Ovary (tissue), 3 donors: Measurements from ENCODE around the gene TP73.

Source experiments
- EP300 ChIP-seq: sonication (generic); formaldehyde crosslinking; IDR thresholded peaks from one replicate; pipeline ENCODE4 v1.6.1; 2017; ENCODE audit warnings: antibody characterized with exemption
- TF ChIP-seq, protein P1 (sequence below), 3 donors: fragments of 450-650 bp in 2 of 3; fragments of 200-600 bp in 1 of 3; IDR thresholded peaks; one replicate each; pipeline versions ENCODE4 v1.5.1 to v1.8.0; 2016 to 2022; ENCODE audit warnings: antibody characterized with exemption in 3 of 3, mild to moderate bottlenecking in 1 of 3
- donor health status: DM: no; HTN: no; CAD: no.

DNA sequence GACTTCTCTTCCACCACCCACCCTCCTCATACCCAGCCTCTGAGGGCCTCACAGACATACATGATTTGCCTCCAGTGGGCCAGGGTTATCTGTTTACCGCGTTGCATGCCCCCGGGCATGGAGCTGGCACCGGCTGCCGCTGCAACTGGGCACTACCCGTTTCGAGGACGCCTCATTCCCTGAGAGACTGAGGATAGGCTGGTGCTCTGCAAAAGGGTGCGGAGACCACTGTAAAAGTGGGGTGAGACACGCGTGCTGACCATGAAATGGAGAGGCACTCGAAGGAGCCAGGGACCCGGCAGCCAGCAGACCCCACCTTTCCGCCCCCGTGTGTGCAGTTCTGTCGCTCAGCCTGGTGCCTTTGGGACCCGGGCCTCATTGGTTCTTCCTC, 20.6 kb downstream of the TP73 start:
- TF ChIP-seq, protein P1, sequence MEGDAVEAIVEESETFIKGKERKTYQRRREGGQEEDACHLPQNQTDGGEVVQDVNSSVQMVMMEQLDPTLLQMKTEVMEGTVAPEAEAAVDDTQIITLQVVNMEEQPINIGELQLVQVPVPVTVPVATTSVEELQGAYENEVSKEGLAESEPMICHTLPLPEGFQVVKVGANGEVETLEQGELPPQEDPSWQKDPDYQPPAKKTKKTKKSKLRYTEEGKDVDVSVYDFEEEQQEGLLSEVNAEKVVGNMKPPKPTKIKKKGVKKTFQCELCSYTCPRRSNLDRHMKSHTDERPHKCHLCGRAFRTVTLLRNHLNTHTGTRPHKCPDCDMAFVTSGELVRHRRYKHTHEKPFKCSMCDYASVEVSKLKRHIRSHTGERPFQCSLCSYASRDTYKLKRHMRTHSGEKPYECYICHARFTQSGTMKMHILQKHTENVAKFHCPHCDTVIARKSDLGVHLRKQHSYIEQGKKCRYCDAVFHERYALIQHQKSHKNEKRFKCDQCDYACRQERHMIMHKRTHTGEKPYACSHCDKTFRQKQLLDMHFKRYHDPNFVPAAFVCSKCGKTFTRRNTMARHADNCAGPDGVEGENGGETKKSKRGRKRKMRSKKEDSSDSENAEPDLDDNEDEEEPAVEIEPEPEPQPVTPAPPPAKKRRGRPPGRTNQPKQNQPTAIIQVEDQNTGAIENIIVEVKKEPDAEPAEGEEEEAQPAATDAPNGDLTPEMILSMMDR (IDR thresholded peaks at IDR 0.05): no peak
- TF ChIP-seq EP300: no peak
